ENCODE results near the gene ABHD16A.
A peak's percentile ranks its signal among the peaks of the same experiment; 100 is the strongest.

Gene ABHD16A

DNA sequence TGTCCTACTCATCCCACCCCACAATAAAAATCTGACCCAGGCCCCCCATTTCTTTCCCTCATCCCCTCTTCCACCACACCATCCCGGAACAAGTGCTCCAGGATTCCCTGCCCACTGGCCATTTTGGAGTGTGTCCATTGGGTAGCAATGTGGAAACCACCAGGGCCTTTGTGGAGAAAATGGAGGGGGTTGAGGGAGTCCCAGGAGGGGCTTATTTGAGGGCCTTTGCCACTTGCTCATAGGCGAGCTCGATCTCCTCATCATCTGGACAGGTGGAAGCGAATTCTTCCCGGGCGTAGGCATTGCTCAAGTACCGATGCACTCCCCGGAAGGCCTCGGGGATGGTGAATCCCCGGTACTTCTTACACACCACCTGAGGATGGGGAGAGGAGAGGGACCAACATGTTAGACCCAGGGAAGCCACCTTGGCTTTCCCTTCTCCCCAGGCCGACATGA is 27.5 kb upstream of the ABHD16A start:
- DNase-seq (ENCODE audit: low read depth in 2 of 2), result no peak

- DNase-seq (ENCODE audit: low read depth in 2 of 2), result peak in 1 of 2 experiments; percentile 53
Observed at GRCh38 chr6:31729979-31730630, 27.0 kb upstream of the ABHD16A start.

DNA sequence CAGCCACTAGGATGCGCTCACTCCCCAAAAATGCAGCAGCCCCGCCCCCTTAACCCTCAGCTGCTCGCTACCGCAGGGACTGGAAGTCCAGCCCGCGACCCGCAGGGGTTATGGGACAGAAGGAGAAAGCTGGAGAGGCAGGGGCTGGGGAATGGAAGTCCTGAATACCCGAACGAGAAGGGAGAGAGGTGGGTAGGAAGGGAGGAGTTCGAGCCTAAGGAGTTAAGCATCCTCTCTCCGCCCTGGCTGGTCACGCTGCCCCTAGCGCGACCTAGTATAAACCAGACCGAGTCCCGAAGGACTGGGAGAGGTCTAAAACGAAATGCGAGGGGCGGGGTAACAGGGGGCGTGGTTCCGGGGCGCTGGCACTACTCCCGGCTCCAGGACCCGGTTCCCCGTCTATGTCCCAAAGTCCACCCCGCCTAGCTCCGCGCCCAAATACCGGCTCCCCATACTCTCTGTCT is 26.4 kb upstream of the ABHD16A start:
- DNase-seq (ENCODE audit: low read depth in 2 of 2), result peak; percentile 46 to 76

- DNase-seq (ENCODE audit: low read depth in 2 of 2), result no peak
Observed at GRCh38 chr6:31728767-31729514, 25.8 kb upstream of the ABHD16A start, which contains the start of gene DDAH2. TSS of gene DDAH2 (minus strand) at chr6:31729299. CDS start at chr6:31729161, 138 bp downstream.

DNA sequence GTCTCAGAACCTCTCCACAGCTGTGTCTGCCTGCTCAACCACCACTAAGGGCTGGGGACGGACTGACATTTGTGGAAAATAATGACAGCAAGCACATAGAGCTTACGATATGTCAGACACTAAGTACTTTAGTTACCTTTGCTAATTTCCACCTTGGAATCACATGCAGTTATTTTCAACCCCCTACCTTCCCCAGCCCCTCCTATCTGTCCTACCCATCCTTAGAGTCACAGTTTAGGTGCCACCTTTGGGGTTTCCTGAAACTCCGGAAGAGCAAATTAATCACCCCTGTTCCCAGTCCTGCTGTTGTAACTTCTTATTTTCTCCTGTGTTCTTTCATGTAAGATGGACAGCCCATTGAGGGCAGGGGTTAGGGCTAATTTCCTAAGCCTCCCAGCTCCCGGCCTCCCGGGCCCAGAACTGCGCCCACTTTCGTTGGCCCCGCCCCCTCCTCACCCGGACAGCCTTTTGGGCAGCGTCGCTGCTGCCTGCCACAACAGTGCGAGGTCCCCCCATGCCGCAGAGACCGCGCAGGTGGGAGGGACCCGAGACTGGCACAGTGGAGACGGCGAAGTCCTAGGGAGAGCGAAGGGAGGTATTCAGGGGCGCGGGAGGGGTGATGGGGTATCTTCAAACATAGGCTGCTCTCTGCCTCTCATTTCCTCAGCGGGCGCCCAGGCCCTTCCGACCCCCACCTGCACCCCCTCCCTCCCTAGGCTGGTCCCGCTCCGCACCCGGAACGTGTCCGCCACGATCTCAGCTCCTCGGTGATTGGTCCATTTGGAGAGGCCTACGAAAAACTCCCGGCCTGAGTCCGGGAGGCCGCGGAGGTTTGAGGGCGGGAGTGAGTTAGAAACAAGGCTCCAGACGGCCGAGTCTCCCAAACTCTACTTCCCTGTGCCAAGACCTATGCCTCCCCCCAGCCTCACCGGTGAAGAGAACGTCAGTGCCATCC is 24.9 kb upstream of the ABHD16A start:
- no peak for DNase-seq (ENCODE audit: low read depth in 2 of 2)

- no peak for DNase-seq (ENCODE audit: low read depth in 2 of 2)
Observed at GRCh38 chr6:31727034-31727716, 24.1 kb upstream of the ABHD16A start.

DNA sequence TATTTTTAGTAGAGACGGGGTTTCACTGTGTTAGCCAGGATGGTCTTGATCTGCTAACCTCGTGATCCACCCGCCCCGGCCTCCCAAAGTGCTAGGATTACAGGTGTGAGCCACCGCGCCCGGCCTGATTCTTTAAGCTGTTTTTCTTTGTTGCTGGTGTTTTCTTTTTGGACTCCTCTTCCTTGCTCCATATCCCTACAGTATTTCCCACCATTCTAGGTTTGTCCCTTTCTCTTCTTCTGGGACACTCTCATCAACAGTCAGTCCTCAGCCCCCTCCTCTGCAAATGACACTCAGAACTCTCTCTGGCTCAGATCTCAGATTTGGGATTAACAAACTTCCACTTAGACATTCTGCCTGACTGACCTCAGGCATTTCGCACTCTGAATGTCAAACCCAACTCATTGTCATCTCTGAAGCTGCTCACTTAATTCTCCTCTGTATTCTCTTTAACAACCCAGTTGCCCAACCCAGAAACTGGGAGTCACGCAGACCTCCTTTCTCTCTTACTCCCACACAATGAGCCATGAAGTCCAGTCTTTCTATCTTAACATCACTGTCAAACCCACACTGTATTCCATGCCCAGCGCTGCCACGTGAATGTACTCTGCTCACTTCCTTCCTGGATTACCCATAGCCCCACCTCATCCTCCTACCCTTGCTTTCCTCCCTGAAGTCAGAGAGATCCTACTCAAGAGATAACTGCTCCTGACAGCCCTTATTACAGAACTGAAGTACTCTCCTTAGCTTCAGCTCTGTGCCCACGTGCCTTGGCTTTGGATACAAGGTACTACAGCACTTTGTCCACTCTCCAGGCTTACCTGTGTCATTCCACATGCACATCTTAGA is 22.6 kb upstream of the ABHD16A start:
- no peak for DNase-seq (ENCODE audit: low read depth in 2 of 2)

- DNase-seq (ENCODE audit: low read depth in 2 of 2), result no peak
Observed at GRCh38 chr6:31723980-31724691, 21.0 kb upstream of the ABHD16A start.

DNA sequence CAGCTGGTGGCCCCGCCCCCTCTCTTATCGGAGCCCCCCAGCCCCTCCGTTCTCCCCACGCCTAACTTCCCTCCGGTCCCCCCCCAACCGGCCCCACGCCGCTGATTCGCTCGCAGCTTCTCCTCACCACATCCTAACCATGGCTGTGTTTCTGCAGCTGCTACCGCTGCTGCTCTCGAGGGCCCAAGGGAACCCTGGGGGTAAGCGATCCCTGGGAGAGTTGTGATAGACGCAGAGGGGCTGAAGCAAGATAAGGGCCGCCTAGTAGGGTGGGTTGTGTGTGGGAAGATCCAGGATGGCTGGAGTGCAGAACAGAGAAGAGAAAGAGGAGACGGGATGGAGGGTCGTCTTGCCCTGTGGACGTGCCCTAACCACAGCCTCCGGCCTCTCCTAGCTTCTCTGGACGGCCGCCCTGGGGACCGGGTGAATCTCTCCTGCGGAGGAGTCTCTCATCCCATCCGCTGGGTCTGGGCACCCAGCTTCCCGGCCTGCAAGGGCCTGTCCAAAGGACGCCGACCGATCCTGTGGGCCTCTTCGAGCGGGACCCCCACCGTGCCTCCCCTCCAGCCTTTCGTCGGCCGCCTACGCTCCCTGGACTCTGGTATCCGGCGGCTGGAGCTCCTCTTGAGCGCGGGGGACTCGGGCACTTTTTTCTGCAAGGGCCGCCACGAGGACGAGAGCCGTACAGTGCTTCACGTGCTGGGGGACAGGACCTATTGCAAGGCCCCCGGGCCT is 20.3 kb upstream of the ABHD16A start, which contains the start of gene MPIG6B:
Gene MPIG6B (plus strand): TSS at position 129 of the 735 bp plus-strand sequence. CDS start 11 bp downstream, at position 140.
- DNase-seq (ENCODE audit: low read depth in 2 of 2), result no peak

DNA sequence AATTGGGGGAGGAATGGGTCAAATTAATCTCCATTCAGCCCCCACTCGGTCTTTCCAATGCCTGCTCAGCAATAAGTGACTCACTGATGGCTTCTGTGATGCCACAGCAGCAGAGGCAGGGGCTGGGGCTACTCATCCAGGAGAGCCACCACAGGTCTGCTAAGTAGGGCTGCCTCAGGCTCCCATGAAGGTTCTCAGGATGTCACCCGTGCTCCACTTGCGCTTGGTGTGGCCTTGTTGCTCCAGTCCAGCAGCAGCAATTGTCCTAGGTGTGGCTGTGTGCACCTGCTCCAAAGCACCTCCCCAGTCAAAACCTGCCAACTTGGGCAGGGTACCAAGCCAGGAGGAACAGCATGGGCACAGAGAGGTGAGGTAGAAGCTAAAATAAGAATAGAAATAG is 19.0 kb upstream of the ABHD16A start:
- DNase-seq (ENCODE audit: low read depth in 2 of 2), result no peak

- no peak for DNase-seq (ENCODE audit: low read depth in 2 of 2)
Observed at GRCh38 chr6:31721351-31722020, 18.4 kb upstream of the ABHD16A start, which contains the start of gene LY6G6C. TSS of gene LY6G6C (minus strand) at chr6:31721746. CDS start at chr6:31721679, 67 bp downstream.

DNA sequence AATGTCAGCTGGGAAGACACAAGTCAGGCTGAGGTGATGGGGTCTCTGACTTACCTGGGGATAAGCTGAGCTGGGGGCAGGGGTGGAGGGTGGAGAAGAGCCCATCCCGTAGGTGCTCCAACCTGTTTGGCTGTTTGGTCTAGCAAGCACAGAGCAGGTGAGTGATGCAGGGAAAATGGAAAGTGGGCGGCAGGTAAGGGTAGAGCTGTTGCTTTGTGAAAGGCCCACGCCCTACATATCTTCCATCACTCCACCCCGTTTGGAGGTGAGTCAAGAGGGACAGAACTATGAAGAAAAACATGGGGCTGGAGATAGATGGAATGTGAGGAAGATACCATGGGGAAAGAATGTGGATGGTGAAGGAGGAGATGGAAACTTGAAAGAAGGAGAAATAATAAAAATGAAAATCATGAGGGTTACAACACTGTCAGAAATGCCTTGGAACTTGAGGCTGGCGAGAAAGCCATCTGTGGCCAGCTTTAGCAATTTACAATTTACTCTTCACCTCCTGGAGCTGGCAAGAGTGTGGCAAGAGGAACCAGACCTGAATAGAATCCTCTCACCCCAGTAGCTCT is 17.2 kb upstream of the ABHD16A start:
- no peak for DNase-seq (ENCODE audit: low read depth in 2 of 2)

DNA sequence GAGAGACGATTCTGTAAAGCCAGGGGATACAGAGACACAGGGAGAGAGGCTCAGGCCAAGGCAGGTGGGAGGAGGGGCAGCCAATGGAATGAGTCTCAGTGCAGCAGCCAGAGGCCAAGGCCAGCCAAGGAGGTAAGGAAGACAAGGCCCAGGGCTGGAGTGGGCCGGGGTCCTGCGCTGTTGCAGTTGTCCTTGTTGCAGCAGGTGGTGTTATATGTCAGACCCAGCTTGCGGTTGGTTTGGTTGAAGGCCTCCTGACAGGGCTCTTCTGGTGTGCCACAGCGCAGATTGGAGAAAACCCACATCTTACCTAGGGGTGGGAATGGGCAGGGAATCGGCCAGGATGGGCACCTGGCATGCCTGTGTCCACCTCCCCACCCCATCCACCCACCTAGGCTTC is 15.9 kb upstream of the ABHD16A start:
- DNase-seq (ENCODE audit: low read depth in 2 of 2), result no peak

- DNase-seq (ENCODE audit: low read depth in 2 of 2), result no peak
Observed at GRCh38 chr6:31718265-31718664, 15.1 kb upstream of the ABHD16A start.

DNA sequence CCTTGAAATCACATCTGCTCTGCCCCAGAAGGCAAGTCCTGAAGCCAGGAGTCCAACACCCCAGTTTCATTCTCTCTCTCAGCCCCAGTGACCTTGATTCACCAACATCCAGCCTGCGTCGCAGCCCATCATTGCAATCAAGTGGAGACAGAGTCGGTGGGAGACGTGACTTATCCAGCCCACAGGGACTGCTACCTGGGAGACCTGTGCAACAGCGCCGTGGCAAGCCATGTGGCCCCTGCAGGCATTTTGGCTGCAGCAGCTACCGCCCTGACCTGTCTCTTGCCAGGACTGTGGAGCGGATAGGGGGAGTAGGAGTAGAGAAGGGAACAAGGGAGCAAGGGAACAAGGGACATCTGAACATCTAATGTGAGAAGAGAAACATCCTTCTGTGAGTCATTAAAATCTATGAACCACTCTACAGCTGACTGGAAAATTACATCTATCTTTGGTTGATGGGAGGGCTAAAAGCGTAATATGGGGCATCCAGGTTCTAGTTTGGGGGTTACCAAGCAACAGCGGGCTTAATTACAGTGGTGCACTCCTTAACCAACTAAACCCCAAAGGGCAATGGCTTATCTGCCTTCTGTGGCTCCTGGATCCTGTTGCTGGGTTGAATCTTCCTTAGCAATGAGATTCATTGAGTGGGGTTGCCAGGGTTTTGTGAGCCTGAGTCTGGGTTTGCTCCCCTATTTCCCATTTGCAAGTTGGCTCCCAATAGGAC is 14.5 kb upstream of the ABHD16A start:
- no peak for DNase-seq (ENCODE audit: low read depth in 2 of 2)

DNA sequence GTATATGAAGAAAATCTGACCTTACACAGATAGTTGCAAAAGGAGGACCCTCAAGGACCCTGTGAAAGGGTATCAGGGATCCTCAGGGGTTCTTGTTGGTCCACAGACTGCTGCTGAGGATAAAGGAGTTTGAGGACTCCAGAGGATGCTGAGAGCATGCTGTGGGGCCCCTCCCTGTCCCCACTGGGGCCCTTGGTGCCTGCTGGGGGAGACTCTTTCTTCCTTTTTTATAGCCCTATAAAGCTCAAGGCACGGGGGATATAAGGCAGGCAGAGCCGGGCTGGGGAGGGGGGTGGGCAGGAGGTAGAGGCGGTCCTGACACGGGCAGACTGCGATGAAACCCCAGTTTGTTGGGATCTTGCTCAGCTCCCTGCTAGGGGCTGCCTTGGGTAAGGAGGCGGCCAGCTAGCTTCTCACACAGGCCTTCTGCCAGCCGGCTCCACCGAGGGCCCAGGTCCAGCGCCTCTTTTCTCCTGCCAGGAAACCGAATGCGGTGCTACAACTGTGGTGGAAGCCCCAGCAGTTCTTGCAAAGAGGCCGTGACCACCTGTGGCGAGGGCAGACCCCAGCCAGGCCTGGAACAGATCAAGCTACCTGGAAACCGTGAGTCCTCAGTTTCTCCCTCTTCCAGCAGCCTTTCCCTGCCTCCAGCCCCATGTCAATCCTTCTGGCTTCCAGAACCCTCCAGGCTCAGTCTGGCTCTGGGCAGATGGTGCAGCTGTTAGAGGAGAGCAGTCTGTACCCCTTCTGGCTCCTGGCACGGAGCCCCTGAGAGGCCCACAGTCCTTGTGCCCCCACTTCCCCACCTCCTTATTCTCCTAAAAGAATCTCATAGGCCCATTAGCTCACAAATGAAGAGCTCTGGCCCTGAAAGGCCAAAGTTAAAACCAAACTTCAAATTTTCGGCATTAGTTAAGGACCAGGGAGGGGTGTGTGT is 12.2 kb upstream of the ABHD16A start, which contains the start of gene LY6G6D:
Gene LY6G6D (plus strand): TSS at position 327 of the 937 bp plus-strand sequence. CDS start 8 bp downstream, at position 335.
- no peak for DNase-seq (ENCODE audit: low read depth in 2 of 2)

Measured in stimulated activated CD4-positive, alpha-beta T cell treated with anti-CD3 and anti-CD28 coated beads, Interleukin-12 subunit alpha, Interleukin-12 subunit beta, amount 100 ng/mL, for 24 hours (primary cell).